LoVo (cell line): ENCODE data around the gene FBRSL1.

Source experiments
- DNase-seq: peaks from one replicate; pipeline ENCODE4 v3.0.0-alpha.2; 2016; ENCODE audit warnings: low spot score

The FBRSL1 gene

DNA sequence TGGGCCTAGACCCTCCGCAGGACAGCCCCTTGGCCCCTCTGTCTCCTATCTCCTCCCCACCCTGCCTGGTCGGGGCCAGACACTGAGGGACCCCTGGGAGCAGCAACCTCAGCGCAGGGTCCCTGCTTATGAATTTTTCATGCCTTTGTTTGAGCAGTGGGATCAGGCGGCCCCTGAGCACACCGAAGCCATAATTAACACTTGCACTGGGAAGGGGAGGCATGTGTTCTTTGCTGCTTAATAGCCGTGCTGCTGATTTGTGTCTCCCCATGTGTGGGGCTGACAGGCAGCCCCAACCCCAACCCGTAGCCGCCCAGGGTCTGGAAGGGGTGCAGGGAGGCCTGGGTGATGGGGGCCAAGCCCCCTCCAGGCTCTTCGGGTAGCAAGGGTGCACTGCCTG lies 52.7 kb downstream of the FBRSL1 start:
- DNase-seq: no peak

DNA sequence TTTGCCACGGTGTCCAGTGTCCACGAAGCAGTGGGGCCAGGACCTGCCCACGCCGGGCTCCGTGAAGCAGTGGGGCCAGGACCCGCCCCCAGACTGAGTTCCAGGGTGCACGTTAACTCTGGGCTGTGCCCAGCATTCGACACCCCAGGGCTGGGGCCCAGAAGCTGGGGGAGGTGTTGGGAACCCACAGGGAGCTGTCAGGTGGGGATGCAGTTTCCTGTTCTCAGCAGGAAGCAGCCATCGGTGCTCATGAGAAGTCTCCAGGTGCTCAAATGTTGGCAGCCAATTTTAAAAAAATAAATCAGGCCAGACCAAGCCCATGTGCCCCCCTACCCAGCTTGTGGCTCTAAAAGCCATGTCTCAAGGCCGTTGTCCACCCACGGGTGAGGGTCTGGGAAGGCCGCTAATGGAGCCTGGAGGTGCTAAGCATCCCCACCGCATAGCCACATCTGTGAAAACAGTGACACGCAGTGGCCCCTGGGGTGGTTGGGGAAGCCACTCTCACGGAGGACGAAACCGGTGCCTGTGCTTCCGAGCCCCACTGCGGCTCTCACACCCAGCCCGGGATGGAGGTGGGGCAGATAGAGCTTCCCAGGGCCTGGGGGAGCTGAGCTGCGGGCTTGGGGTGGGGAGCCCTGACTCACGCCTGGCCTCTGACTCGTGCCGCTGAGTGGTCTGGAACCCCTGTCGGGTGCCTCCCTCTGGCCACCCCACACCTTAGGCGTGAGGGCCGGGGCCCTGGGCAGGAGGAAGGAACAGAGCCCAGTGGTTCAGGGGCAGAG lies 53.5 kb downstream of the FBRSL1 start:
- no peak for DNase-seq

DNA sequence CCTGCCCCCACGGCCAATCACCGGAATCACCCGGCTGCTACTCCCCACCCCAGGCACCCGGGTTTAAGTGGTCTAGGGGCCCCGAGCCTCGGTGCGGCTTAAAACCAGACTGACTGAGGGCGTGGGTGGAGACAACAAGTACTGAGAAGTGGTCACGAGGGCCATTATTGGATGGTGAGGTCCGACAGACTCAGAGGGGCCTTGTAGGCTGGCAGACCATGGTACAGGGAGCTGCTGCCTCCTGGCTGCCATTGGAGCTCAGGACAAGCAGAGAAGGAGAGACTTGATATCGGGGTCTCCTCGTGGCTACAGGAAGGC lies 54.1 kb downstream of the FBRSL1 start:
- no peak for DNase-seq

DNA sequence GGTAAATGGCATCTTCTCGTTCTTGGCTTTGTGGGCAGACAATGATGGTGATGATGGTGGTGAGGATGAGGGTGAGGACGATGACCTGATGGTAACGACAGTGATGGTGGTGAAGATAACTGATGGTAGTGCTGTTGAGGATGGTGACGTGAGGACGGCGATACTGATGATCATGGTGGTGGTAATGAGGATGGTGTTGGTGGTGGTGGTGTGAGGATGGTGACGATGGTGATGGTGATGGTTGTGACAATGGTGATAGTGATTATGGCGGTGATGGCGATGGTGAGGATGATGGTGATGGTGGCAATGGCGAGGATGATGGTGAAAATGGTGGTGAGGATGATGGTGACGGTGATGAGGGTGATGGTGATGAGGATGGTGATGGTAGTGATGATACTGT lies 54.5 kb downstream of the FBRSL1 start:
- DNase-seq: no peak

GRCh38 chr12:132545164-132545953 lies 55.4 kb downstream of the FBRSL1 start:
- no peak for DNase-seq

GRCh38 chr12:132545955-132546354 lies 56.0 kb downstream of the FBRSL1 start:
- DNase-seq: no peak

GRCh38 chr12:132546647-132547046 lies 56.7 kb downstream of the FBRSL1 start:
- DNase-seq: no peak

GRCh38 chr12:132547205-132547740 lies 57.3 kb downstream of the FBRSL1 start:
- DNase-seq: no peak

DNA sequence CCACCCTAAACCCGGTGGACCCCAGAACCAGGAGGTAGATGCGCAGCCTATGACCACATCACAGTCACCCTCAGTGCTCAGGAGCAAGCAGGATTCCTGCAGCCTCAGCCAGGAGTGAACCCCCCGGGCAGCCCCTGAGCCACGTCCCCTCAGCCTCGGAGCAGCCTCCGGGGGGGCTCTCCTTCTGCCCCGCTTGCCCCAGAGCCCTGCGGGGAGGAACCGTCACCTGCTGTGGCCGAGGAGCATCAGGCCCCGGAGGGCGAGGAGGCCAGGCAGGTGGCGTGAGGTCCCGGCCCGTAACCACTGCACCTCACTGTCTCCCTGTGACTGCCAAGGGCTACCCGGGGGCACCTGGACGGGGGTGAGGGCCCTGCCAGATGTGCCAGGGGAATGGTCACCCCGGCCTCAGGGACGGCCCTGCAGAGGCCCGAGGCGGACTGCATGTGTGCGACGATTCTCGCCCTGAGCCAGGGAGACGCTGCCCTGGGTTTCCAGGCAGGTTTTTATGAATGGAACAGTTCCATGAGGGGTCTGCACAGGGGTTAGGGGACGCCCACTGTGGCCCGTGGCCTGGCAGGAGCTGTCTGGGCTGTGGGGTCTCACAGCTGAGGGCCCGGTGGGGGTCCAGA lies 58.6 kb downstream of the FBRSL1 start:
- no peak for DNase-seq

DNA sequence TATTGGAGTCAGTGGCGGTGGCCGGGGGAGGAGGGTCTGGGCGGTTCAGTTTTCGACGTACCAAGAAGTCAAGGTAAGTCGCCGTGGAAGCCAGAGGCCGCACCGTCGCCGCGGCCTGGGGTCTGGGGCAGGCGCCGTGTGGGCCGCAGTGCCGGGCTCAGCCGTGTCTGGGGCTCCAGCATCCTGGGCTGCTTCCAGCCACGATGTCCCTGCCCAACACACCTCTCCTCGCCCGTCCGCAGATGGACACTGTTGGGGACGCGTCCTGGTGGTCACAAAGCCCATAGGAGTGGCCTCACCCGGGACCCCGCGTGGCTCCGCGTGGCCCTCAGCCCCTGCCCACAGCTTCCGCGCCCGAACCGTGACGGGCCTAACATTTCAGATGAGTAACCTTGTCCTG lies 59.1 kb downstream of the FBRSL1 start:
- DNase-seq: no peak

DNA sequence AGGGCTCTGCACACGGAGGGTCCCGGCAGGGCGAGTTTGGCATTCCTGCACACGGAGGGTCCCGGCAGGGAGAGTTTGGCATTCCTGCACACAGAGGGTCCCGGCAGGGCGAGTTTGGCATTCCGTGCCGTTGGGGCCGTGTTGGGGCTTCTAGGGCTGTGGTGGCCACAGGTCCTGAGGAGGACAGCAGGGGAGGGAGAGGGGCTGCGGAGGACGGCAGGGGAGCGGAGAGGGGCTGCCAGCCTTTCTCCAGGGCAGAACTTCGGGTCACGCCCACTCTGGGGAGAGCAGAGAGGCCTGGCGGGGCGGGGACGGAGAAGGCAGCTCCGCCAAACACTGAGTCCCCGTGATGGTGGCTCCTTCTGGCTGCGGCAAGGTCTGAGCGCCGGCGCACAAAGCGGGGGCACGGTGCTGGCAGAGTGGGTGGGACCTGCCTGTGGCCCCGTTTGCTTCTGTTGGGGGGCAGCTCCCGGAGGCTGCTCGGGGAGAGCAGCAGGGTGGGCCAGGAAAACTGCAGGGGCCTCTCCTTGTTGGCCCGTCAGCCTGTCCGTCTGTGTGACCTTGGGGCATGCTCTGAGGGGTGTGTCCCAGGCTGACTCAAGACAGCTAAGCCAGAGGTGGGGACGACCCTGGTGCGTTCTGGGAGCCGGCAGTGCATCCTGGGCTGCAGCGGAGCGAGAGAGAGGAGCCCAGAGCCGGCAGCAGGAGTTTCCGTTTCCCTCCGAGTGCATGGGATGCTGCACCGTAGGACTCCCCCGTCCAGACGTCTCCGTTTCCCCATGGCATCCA lies 60.3 kb downstream of the FBRSL1 start:
- DNase-seq: no peak

- no peak for DNase-seq
Measured at GRCh38 chr12:132550830-132551640, 61.1 kb downstream of the FBRSL1 start.

DNA sequence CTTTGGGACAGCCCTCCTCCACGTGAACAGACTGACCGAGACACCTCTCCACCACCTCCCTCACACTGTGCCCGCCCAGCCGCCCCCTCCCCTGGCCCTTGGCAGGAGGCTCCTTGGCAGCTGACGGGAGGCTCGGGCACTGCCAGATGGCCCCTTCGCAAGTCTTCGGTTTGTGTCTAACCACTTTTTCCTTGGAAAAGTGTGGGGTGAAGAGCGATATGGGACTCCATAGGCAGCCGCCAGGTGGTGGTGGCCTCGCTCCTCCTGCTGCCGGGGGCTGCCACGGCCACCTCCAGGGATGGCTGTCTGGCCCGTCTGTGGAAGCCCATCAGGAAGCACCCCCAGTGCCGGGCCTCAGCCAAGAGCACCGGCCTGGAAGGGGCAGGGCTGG lies 61.7 kb downstream of the FBRSL1 start:
- no peak for DNase-seq

DNA sequence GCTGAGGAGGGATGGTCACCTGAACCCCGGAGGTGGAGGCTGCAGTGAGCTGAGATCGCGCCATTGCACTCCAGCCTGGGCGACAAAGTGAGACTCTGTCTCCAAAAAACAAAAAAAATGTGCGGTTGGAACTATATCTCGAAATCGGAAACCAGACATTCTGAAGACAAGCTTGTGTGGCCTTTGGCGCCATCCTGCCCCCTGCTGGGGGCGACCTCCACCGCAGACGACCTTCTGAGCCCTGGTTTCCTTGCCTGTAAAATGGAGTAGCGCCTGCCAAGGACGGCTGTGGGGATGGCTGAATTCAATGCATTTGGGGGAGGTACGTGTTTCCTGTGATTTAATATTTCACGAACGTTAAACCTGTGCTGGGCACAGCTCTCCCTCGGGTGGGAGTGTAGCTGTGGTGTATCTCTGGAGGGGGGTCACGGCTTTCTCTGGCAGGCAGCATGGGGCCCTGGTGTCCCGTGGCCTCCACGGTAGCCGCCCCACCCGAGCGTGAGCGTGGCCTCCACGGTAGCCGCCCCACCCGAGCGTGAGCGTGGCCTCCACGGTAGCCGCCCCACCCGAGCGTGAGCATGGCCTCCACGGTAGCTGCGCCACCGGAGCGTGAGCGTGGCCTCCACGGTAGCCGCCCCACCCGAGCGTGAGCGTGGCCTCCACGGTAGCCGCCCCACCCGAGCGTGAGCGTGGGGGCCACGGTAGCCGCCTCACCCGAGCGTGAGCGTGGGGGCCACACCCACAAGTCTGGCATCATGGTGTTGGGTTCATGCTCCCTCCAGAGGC lies 65.1 kb downstream of the FBRSL1 start:
- no peak for DNase-seq

GRCh38 chr12:132555686-132556085 lies 65.7 kb downstream of the FBRSL1 start:
- DNase-seq: no peak

DNA sequence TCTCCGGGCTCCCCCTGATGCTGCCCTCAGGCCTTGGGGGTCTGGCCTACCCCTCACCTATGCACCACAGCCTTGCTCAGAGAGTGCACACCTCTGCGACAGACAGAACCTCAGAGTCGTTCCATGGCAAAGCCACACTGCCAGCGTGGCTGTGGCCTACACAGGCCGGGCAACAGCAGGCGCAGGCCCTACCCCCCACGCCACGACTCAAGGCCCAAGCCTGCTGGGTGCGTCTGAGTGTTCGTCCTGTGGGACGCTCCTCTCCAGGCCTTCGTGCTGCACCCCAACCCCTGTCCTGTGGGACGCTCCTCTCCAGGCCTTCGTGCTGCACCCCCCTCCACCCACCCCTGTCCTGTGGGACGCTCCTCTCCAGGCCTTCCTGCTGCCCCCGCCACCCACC lies 66.3 kb downstream of the FBRSL1 start:
- DNase-seq: no peak

DNA sequence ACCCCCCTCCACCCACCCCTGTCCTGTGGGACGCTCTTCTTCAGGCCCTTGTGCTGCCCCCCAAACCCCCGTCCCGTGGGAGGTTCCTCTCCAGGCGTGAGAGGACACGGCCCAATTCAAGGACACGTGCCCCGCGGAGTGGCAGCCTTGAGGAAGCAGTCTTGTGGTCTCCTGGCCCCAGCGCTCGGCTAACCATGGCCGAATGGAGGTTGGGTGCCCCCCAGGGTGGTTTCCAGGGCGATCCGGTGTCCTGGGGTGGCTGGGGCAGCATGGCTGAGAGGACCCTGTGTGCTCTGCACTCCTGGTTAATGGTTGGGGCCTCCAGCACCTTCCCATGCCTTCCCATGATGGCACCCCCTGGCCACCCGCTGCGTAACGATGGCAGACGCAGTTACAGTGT lies 66.8 kb downstream of the FBRSL1 start:
- DNase-seq: no peak

GRCh38 chr12:132557291-132558015 lies 67.5 kb downstream of the FBRSL1 start:
- no peak for DNase-seq

DNA sequence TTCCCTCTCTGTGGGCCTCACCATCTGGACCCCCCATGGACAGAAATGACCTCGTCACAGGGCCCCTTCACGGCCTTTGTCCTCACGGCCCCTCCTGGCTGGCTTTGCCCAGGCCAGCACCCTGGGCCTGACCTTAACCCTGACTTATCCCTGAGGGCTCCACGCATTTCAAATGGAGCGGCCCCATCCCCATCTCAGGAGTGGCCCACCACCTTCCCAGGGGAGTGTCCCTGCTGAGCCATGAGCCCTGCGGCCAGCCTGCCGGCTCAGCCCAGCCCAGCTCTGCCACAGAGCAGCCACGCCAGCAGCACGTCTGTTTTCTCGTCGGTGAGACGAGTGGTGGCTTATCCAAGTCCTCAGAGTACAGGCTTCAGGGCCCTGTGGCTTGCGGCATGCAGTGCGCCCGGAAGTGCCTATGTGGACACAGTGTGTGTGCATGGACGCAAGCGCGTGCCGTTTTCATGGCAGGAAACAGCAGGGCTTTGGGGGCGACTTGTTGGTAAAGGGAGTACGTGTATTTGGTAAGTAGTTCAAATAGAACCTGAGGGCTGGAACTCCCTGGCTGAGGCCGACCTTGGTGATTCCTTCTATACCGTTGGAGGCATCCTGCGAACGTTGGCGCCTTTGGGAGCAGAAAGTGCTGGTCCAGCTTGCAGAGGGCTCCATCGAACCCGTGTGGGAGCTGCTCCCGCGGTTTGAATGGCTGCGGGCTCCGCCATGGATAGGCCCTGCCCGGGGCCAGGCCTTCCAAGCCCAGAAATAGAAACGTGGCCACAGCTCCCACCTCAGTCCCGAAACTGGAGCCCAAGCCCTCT lies 68.3 kb downstream of the FBRSL1 start:
- DNase-seq: no peak
